ENCODE results near the gene TIGD6.

- TF ChIP-seq POLR2A (IDR thresholded peaks at IDR 0.05) (no peak), CTCF (IDR thresholded peaks at IDR 0.05) (no peak), POLR2AphosphoS5 (IDR thresholded peaks at IDR 0.05) (peak; percentile 33)
These were observed 4.9 kb downstream of the TIGD6 start for GRCh38 chr5:149995385-149996204.

All from prostate gland (tissue), 2 donors.